HTR-8/SVneo (cell line): Measurements from ENCODE around the gene GLCE.

Experiments
- DNase-seq: peaks from one replicate; pipeline ENCODE4 v3.0.0; 2011; ENCODE audit warnings: low spot score, mixed read lengths; ENCODE audit not compliant: insufficient read length
- FAIRE-seq: peaks from 2 replicates; lab custom pipeline; 2011; peaks lifted over from hg19 to GRCh38; lab: Jason Lieb, UNC

Gene GLCE

DNA sequence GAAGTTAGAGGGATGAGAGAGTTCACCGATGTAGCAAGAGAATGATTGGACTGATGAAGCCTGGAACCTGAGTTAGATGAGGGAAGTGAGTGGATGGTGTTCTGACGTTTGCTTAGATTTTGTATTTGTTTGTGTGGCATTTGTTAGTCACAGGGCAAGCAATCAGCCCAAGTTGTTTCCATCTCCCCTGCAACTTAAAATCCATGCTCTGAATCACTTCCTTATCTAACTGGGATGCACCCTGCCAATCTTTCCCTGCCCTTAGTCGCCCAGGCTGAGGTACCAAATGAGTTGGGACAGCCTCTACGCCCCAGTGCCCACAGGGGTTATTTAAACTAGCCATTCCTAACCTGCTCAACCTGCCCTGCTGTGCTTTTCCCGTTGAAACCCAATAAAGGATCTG lies 150.9 kb downstream of the GLCE start:
- FAIRE-seq: peak; percentile 44
- DNase-seq: no peak

DNA sequence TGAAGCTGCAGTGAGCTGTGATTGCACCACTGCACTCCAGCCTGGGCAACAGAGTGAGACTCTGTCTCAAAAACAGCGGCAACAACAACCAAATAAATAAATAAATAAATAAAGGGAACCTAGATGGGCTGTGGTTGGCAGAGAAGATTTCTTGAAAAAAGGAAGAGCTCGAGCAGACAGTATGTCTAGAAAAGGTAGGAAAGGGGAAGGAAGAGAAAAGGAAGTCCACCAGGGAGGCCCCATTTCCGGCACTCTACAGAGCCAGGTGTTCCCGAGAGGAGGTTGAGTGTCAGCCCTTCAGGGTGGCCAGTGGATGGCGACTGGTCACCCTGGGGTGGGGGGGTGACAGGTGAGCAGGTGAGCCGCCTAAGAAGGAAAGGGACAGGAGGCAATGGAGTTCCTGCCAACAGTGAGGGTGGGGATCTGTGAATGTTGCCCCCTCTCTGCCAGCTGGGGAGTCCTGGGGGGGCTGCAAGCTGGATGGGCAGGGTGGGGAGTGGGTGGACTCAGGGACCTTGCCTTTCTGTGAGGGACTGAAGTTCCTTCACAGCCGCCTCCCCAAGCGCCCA lies 153.1 kb downstream of the GLCE start:
- DNase-seq: no peak
- FAIRE-seq: no peak

- FAIRE-seq: no peak
- no peak for DNase-seq
These were observed 153.7 kb downstream of the GLCE start for GRCh38 chr15:69314131-69314530.

- DNase-seq (no peak), FAIRE-seq (no peak)
These were observed 154.3 kb downstream of the GLCE start for GRCh38 chr15:69314736-69315135.

DNA sequence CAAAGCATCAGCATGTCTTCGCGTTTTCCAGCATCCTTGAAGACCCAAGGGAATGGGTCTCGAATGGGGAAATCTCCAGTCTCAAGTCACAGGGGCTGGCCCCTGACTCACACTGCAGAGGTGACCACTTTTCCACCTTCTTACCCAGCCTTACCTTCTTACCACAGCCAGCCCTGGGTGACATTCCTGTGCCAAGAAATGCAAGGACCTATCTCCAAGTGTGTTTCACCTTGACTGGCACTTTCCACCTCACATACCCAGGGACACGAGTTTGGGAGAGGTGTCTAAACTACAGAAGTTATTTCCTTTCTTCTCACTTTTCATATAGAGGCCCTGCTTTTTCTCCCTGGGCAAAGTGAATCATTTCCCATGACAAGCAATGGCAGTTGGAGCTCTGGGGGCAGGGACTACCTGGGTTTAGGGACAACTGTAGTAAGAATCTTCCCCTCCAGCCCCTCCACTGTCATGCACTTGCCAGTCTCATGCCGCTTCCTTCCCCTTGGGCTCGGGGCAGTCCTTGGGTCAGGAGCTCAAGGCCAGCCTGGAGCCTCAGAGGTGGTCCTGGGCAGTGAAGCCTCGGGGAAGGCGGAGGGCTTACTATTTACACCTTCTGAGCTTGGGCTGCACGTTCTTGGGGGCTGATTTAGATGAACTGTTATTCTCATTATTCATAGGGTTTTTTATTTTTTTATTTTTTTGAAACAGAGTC lies 155.1 kb downstream of the GLCE start:
- DNase-seq (no peak), FAIRE-seq (no peak)

DNA sequence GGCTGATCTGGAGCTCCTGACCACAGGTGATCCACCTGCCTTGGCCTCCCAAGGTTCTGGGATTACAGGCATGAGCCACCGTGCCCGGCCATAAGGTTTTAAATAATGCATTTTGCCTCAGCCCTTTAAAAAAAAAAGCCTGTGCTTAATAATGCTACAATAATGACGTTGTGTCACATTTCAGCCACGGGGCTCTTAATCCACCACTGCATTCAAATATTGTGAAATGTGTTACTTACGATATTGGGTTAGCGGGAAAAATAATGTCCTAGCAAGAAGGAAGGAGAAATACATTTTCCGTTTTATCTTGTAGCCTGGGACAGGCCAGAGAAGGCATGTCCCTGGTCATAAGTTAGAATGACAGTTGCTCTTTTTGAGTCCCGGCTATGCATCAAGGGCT lies 155.9 kb downstream of the GLCE start:
- no peak for FAIRE-seq
- DNase-seq: no peak

DNA sequence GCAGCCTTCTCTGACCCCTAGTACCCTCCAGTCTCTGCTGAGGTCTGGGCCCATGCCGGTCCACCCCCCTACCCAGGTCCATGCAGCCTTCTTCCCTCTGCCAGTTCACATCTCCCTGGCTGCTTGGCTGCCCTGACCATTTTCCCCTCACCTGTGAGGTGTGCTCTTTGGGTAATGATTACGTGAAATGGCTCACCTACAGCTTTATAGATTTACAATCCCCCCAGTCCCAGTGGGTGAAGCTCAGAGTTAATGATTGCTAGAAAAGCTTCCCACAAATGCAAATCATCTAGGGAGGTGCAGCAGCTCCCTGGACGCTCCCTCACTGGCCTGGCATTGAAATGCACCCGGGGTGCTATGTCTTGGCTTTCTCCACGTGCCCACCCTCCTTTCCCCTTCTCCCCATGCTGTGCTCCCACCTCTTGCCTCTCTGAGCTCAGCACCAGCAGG lies 157.0 kb downstream of the GLCE start:
- DNase-seq (no peak), FAIRE-seq (no peak)

DNA sequence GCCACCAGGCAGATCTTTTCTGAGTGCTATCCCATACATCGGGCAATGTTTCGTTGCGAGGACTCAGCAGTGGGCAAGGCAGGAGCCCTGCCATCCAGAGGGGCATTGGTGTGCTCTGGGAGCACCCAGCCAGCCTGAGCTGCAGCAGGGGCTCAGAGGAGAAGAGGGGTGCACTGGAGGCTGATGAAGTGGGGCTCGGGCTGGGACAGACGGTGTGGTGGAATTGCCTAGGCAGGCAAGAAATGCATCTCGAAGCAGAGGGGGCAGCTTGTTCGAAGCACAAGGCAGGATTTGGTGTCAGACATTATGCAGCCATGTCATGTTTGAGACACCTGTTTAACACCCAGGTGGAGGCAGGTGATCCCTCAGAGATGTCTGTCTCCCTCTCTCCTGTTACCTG lies 157.6 kb downstream of the GLCE start:
- DNase-seq (no peak), FAIRE-seq (no peak)

- no peak for DNase-seq
- no peak for FAIRE-seq
These were observed 159.2 kb downstream of the GLCE start for GRCh38 chr15:69319384-69320375.

- no peak for DNase-seq
- no peak for FAIRE-seq
These were observed 160.6 kb downstream of the GLCE start for GRCh38 chr15:69320977-69321554.
